ENCODE results near the gene PLA2G12B. TPM values are rescaled to one million over a fixed set of nuclear protein-coding genes. Genes with fewer than 3 reads are reported as not detected.

Gene PLA2G12B
- total RNA-seq, 1 experiment from 2014 or later: not detected

GRCh38 chr10:72953687-72954086 lies 919 bp downstream of the PLA2G12B start:
- POLR2A ChIA-PET (ENCODE audit: low non-redundant PET): no interaction called here
- H3K27ac ChIP-seq (ENCODE audit: low read depth, low read length, poor library complexity, severe bottlenecking): no peak overlapping the region
- no peaks in the 10 kb centered on the region for H3K4me1 ChIP-seq (ENCODE audit: insufficient read depth, low read length, poor library complexity, severe bottlenecking)
- no peaks in the 10 kb centered on the region for H3K9me3 ChIP-seq (ENCODE audit: low read depth, low read length, poor library complexity, severe bottlenecking)
- intact Hi-C loops (cut with micrococcal nuclease; ENCODE audit: unreplicated experiment): no loop called here
- no peak for DNase-seq (ENCODE audit: low spot score)
- no TSS peak for BruUV-seq (replicated peaks)
- H3K36me3 ChIP-seq (ENCODE audit: insufficient read depth, low read length, poor library complexity, severe bottlenecking): no peaks in the 10 kb centered on the region
- H3K4me3 ChIP-seq (ENCODE audit: low read depth, low read length, poor library complexity, severe bottlenecking): no peak overlapping the region
- CTCF ChIA-PET: no interaction called here
- H3K27me3 ChIP-seq (replicated peaks; ENCODE audit: insufficient read depth, low read depth, low read length, poor library complexity): no peaks in the 10 kb centered on the region
- no peak for TF ChIP-seq EZH2 (IDR thresholded peaks at IDR 0.05; ENCODE audit: borderline replicate concordance, low read depth, low read length, poor library complexity, severe bottlenecking)
- TF ChIP-seq, protein P1, sequence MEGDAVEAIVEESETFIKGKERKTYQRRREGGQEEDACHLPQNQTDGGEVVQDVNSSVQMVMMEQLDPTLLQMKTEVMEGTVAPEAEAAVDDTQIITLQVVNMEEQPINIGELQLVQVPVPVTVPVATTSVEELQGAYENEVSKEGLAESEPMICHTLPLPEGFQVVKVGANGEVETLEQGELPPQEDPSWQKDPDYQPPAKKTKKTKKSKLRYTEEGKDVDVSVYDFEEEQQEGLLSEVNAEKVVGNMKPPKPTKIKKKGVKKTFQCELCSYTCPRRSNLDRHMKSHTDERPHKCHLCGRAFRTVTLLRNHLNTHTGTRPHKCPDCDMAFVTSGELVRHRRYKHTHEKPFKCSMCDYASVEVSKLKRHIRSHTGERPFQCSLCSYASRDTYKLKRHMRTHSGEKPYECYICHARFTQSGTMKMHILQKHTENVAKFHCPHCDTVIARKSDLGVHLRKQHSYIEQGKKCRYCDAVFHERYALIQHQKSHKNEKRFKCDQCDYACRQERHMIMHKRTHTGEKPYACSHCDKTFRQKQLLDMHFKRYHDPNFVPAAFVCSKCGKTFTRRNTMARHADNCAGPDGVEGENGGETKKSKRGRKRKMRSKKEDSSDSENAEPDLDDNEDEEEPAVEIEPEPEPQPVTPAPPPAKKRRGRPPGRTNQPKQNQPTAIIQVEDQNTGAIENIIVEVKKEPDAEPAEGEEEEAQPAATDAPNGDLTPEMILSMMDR (conservative IDR thresholded peaks at IDR 0.05; ENCODE audit: low read depth, low read length): no peak

DNA sequence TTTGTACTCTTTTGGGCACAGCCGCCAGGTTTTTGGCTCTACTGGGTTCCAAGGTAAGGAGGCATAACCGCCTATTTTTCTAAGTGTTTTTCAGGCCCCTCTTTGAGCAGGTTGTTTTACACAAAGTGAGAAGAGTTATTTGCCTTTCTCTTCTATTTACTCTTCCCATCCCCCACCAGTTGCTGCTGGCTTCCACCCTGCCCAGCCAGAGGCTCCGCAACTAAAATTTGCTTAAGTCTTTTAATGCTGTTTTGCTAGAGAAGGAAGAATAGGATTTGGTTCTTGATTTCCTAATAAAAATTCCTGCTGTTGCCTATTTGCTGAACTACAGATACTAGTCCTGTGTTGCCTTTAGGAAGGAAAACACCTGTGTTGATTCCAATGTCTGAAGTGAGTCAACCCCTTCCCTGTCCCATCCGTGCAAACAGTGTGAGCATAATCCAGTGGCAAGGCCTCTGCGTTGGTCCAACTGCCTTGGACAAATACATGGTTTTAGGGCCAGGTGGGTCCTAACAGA lies 1.9 kb downstream of the PLA2G12B start:
- Histone ChIP-seq H3K9me3 (ENCODE audit: low read depth, low read length, poor library complexity, severe bottlenecking) (no peaks in the 10 kb centered on the region), H3K27ac (ENCODE audit: low read depth, low read length, poor library complexity, severe bottlenecking) (no peak overlapping the region), H3K27me3 (replicated peaks; ENCODE audit: insufficient read depth, low read depth, low read length, poor library complexity) (no peaks in the 10 kb centered on the region), H3K36me3 (ENCODE audit: insufficient read depth, low read length, poor library complexity, severe bottlenecking) (no peaks in the 10 kb centered on the region), H3K4me3 (ENCODE audit: low read depth, low read length, poor library complexity, severe bottlenecking) (no peak overlapping the region), H3K4me1 (ENCODE audit: insufficient read depth, low read length, poor library complexity, severe bottlenecking) (no peaks in the 10 kb centered on the region)
- ChIA-PET CTCF (no interaction called here), POLR2A (ENCODE audit: low non-redundant PET) (no interaction called here)
- intact Hi-C loops (cut with micrococcal nuclease; ENCODE audit: unreplicated experiment): no loop called here
- DNase-seq (ENCODE audit: low spot score): no peak
- BruUV-seq (replicated peaks): no TSS peak
- no peak for TF ChIP-seq EZH2 (IDR thresholded peaks at IDR 0.05; ENCODE audit: borderline replicate concordance, low read depth, low read length, poor library complexity, severe bottlenecking)
- TF ChIP-seq, protein P1 (conservative IDR thresholded peaks at IDR 0.05; ENCODE audit: low read depth, low read length): no peak

DNA sequence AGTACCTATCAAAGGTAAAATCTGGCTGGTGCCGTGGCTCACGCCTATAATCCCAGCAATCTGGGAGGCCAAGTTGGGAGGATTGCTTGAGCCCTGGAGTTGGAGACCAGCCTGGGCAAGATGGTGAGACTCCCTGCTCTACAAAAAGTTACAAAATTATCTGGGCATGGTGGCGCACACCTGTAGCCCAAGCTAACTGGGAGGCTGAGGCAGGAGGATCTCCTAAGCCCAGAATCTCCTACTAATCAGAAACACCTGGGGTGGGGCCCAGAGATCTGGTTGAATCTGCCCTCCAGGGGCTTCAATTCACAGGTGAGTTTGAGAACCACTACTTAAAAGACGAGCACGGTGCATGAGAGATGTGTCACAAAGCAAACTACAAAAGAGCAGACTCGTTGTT lies 2.4 kb downstream of the PLA2G12B start:
- no TSS peak for BruUV-seq (replicated peaks)
- intact Hi-C loops (cut with micrococcal nuclease; ENCODE audit: unreplicated experiment): no loop called here
- no peak for DNase-seq (ENCODE audit: low spot score)
- ChIA-PET CTCF (no interaction called here), POLR2A (ENCODE audit: low non-redundant PET) (no interaction called here)
- Histone ChIP-seq H3K4me3 (ENCODE audit: low read depth, low read length, poor library complexity, severe bottlenecking) (no peak overlapping the region), H3K27ac (ENCODE audit: low read depth, low read length, poor library complexity, severe bottlenecking) (no peak overlapping the region), H3K36me3 (ENCODE audit: insufficient read depth, low read length, poor library complexity, severe bottlenecking) (no peaks in the 10 kb centered on the region), H3K27me3 (replicated peaks; ENCODE audit: insufficient read depth, low read depth, low read length, poor library complexity) (no peaks in the 10 kb centered on the region), H3K9me3 (ENCODE audit: low read depth, low read length, poor library complexity, severe bottlenecking) (no peaks in the 10 kb centered on the region), H3K4me1 (ENCODE audit: insufficient read depth, low read length, poor library complexity, severe bottlenecking) (no peaks in the 10 kb centered on the region)
- no peak for TF ChIP-seq EZH2 (IDR thresholded peaks at IDR 0.05; ENCODE audit: borderline replicate concordance, low read depth, low read length, poor library complexity, severe bottlenecking)
- TF ChIP-seq, protein P1 (conservative IDR thresholded peaks at IDR 0.05; ENCODE audit: low read depth, low read length): no peak
